Left renal cortex interstitium (tissue), 4 donors: ENCODE measurements around the gene CPA4. TPM values are rescaled to one million over a fixed set of nuclear protein-coding genes. Genes with fewer than 3 reads are reported as not detected.

Experiments
- DNase-seq, 4 donors: peaks; one replicate each; pipeline ENCODE4 v3.0.0-alpha.2; 2013; ENCODE audit warnings: low read depth in 4 of 4, low spot score in 2 of 4, missing footprints in 1 of 4
- polyA plus RNA-seq, 4 donors: library from polyadenylated mRNA; unstranded; fragments of 120-200 nt; gene quantifications; one replicate each; pipeline ENCODE4 v1.2.1, GENCODE V29; 2013; ENCODE audit not compliant: insufficient read length in 4 of 4

The CPA4 gene
- polyA plus RNA-seq, 4 donors: 0.10 to 0.57 (median 0.38) TPM

DNA sequence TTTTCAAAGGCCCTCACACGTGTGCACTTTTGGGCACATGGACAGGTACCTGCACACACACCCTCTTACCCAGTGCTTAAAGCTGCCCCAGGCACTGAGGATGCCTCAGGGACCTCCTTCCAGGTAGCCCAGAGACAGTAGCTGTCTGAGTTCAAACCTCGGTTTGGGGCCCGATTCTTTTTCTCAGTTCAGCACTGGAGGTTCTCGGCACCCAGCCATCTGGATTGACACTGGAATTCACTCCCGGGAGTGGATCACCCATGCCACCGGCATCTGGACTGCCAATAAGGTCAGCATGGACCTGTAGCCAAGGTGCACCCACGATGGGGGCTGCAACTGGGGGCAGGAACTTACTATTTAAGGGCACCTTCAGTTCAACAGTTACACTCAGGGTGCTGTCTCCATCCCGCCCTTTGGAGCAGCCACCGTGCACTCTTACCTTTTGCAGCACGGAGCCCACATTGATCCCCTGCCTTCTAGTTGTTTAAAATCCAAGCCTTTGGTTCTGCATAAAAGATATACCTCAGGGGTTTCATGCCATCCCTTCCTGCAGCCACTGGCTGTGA lies 69.4 kb downstream of the CPA4 start:
- no peak for DNase-seq

DNA sequence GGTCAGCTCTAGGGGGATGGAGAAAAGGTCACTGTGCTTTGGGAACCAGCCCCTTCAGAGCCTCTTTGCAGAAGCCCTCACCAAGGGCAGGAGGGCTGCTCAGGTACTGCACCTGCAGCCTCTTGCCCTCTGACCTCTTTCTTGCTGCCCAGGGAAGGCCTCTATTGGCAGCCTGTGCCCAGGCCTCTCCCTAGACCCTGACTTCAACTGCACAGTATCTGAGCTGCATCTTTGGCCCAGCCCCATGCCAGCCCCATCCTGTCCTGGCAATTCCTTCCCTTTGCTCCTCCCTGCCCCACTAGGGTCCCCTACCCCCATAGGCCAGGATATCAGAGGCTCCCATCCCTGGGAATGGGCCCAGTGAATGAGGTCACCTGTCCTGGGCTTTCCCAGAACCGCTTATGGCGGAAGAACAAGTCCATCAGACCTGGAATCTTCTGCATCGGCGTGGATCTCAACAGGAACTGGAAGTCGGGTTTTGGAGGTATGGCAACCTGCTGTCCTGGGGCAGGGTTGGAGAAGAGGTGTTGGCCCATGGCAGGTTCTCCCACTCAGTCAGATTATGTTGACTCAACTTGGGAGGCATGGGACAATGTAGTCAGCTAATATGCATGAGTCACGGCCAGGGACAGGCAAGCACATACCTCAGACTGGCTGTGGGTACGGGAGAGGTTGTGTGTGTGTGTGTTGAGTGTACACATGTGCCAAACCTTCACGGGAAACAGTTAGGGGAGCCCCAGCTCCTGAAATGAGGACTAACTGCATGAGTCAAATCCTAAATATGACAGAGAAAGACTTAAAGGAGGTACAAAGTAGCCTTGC lies 70.3 kb downstream of the CPA4 start:
- DNase-seq: no peak

DNA sequence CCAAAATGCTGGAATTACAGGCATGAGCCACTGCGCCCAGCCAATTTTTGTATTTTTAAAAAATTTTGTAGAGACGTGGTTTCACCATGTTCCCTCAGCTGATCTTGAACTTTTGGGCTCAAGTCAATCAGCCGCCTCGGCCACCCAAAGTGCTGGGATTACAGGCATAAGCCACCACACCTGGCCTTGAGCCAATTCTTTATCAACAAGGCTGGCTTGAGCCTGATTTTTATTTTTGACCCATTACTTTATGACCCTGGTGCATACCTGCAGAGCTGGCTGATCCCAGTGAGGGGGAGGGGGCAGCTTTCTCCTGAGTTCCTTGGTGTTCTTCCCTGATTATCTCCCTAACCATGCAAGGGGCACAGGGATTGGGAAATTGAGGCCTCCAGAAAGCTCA lies 71.5 kb downstream of the CPA4 start:
- no peak for DNase-seq

DNA sequence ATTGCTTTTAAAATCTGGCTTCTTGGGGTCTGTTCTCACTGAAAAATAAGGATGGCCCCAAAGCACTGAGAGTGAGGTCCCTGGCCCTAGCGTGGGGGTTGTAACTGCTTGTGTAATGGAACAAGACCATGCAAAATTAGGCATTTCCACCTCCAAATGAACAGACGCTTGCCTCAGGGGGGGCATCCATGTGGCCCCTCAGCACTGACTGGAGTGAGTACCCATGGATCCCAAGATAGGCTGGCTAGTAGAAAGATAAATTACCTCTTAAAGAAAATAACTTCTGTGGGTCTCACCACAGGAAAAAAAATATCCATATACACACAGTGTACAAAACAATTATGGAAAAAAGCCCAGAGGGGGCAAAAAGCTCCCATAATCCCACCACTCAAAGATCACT lies 72.1 kb downstream of the CPA4 start:
- no peak for DNase-seq

DNA sequence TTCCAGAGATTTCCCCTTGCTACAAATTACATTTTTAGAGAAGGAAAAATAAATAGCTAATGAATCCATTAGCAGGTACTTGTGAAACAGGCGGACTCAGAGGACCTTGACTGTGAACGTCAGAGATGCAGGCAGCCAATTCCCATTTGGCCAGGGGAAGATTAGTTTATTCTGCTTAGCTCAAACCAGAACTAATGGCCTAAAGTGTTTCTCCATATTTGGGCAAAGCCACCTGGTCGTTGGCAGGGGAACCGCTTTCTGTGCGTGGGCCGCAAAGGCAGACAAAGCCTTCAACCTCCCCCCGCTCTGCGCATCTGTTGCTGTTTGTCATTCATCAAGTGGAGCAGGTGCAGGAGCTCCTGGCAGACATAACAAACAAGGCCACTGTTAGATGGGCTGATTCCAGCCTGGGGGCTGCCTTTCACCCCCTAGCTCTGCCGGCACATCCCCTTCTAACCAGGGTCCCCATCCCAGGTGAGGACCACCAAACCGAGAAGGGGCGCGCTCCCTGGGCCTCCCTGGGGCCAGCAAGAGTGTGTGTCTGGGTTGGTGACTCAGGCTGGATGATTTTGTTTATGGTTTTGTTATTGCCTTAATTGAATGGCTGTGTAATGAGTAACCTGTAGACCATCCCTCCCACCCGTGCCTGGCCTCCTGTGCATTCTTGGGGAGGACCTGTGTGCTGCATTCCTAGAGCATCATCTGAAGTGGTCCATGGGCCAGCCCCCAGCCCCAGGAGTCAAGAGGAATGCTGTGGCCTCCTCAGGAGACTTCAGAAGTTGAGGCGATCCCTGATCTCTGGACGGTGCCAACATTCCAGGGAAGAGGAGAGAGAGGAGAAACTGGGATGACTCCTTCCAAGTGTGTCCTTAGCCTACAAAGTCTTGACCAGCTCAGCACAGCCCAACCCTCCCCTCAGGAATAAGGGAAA lies 72.8 kb downstream of the CPA4 start:
- no peak for DNase-seq

DNA sequence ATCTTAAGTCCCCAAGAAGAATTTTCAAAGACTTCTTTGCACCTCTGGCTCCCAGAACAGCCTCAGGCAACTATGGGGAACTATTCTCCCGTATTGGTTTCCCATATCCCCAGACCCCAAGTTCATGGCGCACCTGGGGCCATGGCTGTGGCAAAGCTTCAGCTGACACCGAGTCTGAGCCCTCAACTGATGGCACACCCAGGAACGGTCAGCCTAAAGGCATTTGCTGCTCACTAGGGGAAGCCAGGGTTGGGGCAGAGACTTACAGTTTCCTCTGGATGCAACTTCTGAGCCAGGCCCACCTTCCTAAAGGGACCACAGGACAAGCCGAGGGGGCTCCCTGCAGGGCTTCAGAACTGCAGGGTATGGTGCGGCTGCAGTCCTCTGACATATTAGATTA lies 73.6 kb downstream of the CPA4 start:
- DNase-seq: no peak

DNA sequence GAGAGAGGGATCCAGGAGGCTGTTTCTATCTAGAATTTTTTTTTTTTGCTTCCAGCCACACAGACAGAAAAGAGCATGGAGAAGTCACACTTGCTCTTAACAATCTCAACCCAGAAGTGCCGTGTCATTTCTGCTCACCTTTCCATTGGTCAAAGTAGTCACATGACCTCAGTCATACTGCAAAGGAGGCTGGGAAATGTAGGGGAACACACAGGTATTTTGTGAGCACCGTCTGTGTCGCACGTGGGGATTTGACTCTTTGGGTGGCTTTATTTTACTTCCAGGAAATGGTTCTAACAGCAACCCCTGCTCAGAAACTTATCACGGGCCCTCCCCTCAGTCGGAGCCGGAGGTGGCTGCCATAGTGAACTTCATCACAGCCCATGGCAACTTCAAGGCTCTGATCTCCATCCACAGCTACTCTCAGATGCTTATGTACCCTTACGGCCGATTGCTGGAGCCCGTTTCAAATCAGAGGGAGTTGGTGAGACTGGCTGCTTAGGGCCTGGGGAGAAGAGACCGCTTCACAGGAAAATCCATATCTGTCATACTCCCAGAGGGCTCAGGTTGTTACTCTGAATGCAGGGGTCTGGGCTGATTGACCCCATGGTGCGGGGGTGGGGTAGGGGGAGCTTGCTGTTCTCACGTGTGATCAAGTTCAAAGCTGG lies 74.3 kb downstream of the CPA4 start:
- no peak for DNase-seq

DNA sequence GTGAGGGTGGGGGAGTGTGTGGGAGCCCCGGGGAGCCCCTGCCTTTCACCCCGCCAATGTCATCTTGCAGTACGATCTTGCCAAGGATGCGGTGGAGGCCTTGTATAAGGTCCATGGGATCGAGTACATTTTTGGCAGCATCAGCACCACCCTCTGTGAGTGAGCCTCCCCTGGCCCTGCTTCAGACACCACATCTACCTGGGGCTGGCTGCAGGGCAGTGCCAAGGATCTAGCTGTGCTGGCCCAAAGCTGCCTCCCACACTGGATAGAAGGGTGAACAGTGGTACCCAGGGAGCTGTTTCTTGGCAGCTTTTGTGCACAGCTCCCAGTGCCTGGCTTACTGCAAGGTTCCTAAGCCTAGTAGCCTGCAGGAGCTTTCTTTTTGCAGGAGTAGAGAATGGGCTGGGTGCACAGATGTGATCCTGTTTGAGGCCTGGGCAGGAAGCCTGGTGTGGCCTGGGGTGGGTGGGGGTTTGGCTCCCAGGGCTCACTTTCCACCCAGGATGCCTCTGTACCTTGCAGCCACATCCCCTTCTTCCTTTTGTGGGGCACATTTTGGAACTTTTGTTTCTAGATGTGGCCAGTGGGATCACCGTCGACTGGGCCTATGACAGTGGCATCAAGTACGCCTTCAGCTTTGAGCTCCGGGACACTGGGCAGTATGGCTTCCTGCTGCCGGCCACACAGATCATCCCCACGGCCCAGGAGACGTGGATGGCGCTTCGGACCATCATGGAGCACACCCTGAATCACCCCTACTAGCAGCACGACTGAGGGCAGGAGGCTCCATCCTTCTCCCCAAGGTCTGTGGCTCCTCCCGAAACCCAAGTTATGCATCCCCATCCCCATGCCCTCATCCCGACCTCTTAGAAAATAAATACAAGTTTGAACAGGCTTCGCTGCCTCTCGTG lies 75.1 kb downstream of the CPA4 start:
- no peak for DNase-seq

DNA sequence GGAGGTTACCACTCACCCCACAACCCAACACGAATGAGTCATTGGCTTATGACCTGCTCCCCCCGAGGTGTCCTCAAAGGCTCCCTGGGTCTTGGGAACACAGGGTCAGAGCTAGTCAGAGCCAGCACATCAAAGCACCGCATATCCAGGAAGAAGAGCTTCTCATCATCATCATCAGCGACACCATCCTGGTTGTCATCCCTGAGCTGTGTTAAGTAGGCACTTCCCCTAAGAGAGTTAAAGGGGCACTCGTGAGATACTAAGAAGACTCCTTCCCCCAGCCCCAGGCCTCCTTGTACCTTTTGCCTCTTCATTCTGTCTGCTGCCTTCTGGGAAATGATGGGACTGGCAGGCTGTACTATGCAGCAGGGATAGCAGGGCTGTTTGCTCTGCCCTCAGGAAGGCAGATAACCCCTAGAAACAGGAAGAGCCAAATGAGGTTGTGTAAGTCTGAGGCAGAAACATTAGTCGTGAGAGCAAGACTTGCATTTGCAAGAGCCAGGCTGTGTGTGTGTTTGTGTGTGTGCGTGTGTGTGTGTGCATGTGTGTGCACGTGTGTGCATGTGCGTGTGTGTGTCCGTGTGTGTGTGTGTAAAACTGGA lies 76.2 kb downstream of the CPA4 start:
- DNase-seq: no peak

DNA sequence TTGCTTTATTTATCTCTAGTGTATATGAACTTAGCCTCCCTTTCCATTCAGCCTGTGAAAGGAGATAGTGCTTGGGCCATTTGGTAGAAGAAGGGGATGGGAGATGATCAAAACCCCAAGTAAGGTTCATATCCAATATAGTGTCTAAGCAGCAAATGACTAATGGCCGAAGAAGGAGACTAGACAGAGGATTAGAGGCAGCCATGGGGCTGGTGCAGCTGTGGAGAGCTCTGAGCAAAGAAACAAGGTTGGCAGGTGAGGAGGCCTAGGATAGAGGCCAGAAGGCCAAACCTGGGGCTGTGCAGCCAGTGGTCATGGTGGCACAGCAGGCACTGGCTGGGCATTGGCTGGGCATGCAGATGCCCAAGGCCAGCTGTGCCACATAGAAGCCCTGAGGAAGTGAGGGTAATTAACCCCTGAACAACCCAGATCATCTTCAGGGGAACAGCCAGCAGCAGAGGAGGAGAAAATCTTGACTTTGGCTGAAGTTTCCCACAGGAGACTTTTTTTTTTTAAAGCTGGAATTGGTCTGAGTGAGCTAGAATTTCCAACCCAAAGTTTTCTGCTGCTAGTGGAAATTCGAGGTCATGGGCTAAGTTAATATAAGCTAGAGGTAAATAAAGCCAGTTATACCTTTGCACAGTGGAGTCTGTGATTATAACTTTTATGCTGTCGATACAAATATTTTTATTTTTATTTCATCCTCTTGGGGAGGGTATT lies 77.0 kb downstream of the CPA4 start:
- DNase-seq: no peak

DNA sequence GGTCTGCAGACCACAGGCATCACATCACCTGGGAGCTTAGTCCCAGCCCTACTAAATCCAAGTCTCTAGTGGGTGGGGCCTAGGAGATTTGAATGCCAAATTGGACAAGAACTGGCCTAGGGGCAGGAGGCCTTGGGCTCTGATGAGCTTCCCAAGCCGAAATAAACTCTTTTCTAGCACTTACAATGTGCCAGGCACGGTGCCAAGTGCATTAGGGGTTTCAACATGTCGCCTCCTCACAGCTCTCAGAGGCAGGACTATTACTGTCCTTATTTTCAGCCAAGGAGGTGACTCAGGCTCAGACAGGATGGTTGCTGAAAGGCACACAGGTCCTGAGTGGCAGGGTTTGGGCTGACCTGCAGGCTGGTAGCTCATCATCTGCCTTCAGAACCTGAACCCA lies 78.1 kb downstream of the CPA4 start:
- DNase-seq: no peak

DNA sequence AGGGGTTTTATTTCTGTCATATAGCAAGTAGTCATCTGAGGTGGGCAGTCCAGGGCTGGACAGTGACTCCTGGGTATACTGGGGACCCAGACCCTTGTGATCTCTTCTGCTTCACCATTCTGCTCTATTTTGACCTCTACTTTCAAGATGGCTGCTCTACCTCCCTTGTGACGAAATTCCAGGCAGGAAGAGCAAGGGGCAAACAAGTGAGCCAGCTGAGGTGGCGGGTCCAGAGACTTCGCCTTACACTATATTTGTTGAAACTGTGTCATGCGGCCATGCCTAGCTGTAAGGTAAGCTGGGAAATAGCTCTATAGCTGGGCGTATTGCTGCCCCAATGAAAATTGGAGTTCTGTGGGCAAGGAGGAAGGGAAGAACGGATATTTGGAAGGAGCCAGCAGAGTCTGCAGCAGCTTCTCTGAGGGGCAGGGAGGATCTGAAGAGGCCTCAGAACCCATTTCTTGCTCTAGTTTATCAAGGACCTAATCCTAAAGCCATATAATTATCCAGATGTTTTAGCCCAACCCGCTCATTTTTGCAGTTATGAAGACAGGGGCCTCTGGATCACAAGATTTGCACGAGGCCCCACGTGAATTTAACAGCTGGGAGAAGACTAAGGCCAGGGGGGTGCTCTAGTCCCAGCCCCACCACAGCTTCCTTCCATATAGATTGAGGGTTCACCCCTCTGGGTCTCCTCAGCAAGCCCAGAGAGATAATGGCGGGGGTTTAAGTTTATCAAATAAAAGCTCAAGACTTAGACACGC lies 79.6 kb downstream of the CPA4 start:
- no peak for DNase-seq

Other genes with a start within 250 kb of the CPA4 start
- gene ZC3HC1, start 241.8 kb upstream of the CPA4 start, polyA plus RNA-seq: 10 to 100 TPM; 27.0 to 33.0 (median 29.7) TPM
- gene KLHDC10, start 222.6 kb upstream of the CPA4 start, polyA plus RNA-seq: 10 to 100 TPM; 46.1 to 57.7 (median 49.7) TPM
- 10 to 100 TPM; 24.8 to 30.5 (median 26.0) TPM for gene TMEM209, start 87.8 kb upstream of the CPA4 start, polyA plus RNA-seq
- not detected for gene SSMEM1, start 85.3 kb upstream of the CPA4 start, polyA plus RNA-seq
- gene CPA2, start 26.3 kb upstream of the CPA4 start, polyA plus RNA-seq: under 1 TPM; 0.38 to 0.61 (median 0.46) TPM
- under 1 TPM in 3 of 4 donors, not detected in 1; 0.08 to 0.14 (median 0.10) TPM for gene CPA5, start 51.7 kb downstream of the CPA4 start, polyA plus RNA-seq
- gene CPA1, start 87.3 kb downstream of the CPA4 start, polyA plus RNA-seq: 1 to 10 TPM; 1.3 to 2.5 (median 1.7) TPM
- gene CEP41, start 147.9 kb downstream of the CPA4 start, polyA plus RNA-seq: 10 to 100 TPM; 26.7 to 31.6 (median 28.4) TPM
- gene MEST, start 198.9 kb downstream of the CPA4 start, polyA plus RNA-seq: 100 to 1,000 TPM; 646 to 761 (median 684) TPM